ENCODE results near the gene SIMC1.
"Not testable (repeated sequence)": the region's sequence is repeated elsewhere in the genome, so short reads cannot be mapped to it uniquely, and the experiment has no call there.

Gene SIMC1

DNA sequence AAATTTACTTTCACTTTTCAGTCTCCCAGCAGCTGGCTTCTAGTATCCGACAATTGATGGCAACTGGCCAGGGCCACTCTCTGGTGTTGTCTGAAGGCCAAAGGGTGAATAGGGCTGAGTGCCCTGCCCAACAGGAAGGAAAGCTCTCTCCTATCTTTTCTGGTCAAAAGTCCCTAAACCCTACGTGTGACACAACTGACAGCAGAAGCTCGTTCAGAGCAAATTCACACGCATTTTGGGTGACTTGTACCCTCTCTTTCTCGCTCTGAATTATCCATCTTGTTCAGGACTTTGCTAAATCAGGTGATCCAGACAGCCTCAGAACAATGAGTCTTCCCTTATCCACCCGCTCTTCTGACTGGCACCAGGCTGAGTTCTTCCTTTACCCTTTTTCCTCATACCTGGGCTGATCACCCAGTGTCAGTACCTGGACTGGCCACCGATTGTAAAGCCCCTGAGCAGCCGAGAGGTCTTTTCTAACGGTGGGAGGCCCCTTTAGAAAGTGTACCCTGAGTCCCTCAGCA is 21.8 kb upstream of the SIMC1 start:
- not testable (repeated sequence) for DNase-seq

DNA sequence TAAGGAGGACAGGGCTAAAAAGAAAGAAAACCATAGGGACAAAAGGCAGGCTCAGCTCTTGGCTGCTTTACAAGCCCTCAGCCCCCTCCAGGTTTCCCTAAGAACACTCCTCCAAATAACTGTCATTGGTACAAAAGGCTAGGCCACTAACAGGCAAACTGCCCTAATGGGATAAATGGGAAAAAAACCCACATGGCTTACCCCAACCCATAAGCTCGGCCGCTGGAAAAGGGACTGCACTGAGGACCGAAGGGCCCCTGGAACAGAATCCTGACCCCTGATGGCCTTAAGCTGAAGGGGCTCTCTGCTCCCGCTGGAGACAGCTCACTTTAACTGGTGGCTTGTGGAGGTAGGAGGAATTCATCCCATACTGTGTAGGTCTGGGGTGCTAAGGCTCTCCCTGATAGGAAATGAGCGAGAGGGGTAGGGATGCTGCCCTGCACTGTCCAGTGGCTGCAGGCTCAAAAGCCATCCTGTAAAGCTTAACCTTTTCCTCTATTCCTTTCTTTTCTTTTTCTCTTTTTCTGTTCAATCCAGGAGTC is 21.0 kb upstream of the SIMC1 start:
- not testable (repeated sequence) for DNase-seq

DNA sequence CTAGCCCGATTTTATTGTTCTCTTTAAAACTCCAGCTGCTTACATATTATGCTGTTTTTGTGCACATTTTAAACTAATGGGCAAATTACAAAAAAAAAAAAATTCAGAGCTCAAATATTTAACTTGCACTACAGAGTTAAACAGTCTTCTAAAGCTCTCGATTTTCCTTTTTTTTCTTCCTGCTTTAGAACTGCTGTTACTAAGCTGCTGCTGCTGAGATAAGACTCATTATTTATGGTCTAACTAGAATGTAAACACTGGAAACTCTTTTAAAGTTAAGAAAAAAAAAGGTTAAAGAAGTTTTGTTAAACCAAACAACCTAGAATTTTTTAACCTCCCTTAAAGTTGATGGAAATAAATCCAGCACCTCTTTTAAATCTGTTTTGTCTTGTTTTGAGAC is 20.5 kb upstream of the SIMC1 start:
- DNase-seq = not testable (repeated sequence)

DNA sequence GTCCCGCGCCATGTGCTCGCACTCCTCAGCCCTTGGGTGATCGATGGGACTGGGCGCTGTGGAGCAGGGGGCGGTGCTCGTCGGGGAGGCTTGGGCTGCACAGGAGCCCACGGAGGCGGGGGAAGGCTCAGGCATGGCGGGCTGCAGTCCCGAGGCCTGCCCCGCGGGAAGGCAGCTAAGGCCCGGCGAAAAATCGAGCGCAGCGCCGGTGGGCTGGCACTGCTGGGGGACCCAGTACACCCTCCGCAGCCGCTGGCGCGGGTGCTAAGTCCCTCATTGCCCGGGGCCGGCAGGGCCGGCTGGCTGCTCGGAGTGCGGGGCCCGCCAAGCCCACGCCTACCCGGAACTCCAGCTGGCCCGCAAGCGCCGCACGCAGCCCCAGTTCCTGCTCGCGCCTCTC is 16.2 kb upstream of the SIMC1 start:
- DNase-seq = not testable (repeated sequence)

DNA sequence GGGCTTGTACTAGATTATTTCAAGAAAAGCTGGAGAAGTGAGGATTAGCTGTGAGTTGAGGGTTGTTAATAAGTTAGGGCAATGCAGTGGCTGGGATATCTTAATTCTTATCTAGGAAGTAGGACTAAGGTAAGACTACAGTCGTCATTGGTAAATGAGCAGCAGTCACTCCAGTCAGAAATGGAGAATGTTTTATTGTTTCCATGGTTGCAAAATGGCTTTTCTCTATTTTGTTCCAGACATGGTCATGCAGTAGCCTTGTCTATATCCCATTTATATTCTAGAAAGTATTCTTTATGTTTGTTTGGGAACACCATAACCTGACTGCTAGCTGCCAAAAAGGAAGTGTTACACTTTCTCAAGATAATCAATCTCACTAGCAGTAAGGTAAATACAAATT is 9.9 kb upstream of the SIMC1 start:
- not testable (repeated sequence) for DNase-seq

DNA sequence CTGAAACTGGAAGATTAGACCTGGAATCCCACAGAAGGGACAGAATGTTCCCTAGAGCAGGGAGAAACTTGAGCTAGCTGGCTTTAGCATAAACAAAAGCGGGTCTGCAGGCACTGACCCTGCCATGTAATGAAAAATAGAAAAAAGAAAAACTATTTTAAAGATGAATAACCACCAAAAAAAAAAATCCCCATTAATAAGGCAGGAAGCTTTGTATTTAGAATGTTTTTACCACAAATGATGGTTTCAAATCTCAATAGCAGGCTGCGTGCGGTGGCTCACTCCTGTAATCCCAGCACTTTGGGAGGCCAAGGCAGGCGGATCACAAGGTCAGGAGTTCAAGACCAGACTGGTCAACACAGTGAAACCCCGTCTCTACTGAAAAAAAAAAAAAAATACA is 5.0 kb upstream of the SIMC1 start:
- not testable (repeated sequence) for DNase-seq

DNA sequence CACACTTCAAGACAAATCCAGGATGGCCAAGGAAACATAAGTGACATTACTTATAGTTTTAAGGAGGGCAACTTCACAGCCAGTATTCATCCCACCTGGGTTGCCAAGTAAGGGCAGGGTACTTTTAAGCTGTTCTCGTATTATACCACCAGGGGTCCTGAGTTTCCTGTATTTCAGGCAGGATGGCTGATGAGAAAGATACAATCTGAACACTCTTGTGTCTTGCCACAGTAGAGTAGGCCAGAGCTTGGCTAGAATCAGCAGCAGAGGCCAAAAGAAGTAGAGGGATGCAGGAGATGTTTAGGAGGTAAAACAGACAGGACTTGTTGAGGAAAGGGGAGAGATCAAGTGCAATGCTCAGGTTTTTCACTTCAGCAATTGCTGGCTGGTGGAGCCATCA is 3.1 kb upstream of the SIMC1 start:
- DNase-seq = not testable (repeated sequence)

DNA sequence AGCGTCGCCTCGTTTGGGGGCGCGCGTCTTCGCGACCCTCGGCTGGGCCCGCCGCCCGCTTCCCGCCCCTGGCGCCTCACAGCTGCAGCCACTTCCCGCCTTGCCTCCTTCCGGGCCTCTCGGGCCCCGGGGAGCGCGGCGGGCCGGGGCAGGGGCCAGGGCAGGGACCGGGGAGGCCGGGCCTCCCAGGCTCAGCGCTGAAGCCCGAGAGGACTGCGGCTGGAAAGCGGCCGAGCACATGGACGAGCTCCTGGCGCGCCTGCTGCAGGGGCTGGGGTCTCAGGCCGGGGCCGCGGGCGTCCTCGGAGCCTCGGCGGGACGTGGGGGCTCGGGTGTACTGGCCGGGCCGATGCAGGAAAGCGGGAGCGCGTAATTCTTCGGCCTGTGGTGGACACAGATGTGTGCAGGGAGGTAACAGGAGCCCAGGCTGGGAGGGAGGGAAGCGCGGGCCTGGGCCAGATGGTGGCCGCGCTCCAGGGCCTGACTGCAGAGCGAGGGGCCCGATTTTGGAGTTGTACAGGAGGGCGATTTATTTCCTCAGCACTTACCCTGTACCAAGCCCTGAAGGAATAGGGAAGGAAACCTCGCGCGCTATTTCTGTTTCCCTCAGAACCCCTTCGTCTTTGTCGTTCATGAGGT is 540 bp downstream of the SIMC1 start:
- DNase-seq = not testable (repeated sequence)

DNA sequence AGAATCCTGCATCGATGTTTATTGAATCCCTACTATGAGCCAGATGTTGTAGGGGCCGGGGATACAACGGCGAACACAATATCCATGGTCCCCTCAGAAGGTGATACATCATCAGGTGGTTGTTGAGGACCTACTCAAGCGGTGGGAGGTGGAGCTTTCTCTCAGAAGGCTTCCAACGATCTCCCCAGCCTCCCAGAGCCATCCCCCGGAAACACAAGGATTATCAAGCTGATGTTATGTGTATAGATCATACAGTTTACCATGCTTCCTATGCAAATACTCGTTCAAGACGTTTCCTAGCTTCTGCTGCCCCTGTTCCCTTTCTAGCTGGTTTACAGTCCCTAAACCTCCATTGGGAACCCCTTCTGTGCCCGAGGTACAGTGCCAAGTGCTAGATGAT is 1.1 kb downstream of the SIMC1 start:
- not testable (repeated sequence) for DNase-seq

DNA sequence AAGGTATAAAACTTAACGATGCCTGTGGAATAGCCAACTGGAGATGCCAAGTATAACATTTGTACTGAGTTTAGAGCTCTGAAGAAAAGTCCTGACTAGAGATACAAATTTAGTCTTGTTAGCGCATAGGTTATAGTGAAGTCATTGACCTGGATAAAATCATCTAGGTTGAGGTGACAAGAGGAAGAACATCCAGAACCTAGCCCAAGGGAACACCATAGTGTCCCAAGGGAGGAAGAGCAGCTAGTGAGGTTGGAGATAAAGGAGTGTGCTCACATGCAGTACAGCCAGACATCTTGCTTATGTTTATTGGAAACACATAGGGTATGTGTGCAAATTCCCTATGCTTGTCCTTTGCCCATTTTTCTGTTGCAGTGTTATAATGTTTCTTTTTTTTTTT is 6.1 kb downstream of the SIMC1 start:
- DNase-seq = not testable (repeated sequence)

DNA sequence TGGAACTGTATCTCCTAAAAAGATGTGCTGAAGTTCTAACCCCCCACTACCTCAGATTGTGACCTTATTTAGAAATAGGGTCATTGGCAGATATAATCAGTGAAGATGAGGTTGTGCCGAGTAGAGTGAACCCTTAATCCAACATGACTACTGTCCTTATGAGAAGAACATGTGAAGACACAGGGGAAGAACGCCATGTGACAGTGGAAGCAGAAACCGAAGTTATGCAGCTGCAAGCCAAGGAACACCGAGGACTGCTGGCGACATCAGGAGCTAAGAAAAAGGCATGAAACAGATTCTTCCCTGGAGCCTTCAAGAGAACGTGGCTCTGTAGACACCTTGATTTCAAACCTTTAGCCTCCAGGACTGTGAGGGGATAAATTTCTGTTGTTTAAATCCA is 6.8 kb downstream of the SIMC1 start:
- DNase-seq = not testable (repeated sequence)

DNA sequence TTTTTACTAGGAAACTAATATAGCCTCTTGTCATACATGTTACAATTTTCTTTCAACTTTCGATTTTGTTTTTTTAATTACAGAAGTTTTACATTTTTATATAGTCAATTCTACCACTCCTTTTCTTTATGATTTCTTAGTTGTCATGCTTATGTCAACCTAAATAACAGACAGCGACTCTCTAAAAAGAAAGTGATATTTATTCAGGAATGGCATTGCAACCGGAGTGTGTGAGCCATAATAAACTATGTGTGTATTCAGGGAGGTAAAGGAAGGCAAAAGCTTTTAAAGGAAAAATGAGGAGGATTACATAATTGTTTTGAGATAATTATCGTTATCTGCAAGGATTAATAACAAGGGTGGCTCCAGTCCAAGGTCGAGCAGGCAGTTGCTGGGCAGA is 7.3 kb downstream of the SIMC1 start:
- DNase-seq = not testable (repeated sequence)

DNA sequence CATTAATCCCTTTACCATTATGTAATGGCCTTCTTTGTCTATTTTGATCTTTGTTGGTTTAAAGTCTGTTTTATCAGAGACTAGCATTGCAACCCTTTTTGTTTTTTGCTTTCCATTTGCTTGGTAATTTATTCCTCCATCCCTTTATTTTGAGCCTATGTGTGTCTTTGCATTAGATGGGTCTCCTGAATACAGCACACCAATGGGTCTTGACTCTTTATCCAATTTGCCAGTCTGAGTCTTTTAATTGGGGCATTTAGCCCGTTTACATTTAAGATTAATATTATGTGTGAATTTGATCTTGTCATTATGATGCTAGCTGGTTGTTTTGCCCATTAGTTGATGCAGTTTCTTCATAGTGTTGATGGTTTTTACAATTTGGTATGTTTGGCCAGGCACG is 12.5 kb downstream of the SIMC1 start:
- DNase-seq = not testable (repeated sequence)

DNA sequence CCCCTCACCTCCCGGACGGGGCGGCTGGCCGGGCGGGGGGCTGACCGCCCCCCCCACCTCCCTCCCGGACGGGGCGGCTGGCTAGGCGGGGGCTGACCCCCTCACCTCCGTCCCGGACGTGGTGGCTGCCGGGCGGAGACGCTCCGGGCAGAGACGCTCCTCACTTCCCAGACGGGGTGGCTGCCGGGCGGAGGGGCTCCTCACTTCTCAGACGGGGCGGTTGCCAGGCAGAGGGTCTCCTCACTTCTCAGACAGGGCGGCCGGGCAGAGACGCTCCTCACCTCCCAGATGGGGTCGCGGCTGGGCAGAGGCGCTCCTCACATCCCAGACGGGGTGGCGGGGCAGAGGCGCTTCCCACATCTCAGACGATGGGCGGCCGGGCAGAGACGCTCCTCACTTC is 13.9 kb downstream of the SIMC1 start:
- not testable (repeated sequence) for DNase-seq

DNA sequence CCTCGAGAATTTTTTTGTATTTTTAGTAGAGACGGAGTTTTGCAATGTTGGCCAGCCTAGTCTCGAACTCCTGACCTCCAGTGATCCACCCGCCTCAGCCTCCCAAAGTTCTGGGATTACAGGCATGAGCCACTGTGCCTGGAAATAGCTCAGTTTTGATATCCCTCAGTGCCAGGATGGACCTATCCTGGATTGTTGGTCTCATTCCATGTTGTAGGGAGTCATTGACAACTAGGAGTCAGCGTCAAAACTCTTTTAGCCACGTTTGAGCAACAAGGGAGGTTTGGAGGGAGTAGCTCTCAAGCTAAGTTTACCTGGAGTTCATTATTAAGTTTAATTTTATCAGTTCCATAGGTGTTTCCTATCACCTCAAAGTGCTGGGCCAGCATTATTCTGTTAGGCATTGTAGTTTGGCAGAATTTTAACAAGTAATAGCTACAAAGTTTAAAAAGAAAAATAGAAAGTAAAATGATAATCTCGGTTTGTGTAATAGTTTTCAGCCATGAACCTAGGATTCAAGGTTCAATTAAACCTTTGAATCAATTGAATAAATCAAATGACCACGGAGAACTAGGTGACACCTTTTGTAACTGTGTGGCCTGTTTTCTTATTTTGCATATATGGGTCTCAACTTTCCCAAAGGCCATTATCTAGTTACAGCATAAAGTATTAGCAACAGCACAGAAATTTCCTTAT is 15.3 kb downstream of the SIMC1 start:
- not testable (repeated sequence) for DNase-seq

DNA sequence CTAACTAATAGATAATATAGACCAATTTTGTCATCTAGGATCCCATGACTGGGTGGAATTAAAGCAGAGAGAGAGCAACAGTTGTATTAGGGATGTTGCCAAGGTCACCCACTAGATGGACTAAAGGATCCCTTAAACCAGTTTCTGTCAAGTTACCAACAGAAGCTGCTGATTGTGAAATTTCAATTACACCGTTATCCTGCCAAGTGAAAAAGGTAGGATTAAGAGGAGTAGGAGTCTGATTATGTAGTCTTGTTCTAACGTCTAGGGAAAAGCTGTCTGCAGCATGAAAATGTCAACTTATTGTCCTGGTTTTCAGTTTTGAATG is 15.8 kb downstream of the SIMC1 start:
- not testable (repeated sequence) for DNase-seq

DNA sequence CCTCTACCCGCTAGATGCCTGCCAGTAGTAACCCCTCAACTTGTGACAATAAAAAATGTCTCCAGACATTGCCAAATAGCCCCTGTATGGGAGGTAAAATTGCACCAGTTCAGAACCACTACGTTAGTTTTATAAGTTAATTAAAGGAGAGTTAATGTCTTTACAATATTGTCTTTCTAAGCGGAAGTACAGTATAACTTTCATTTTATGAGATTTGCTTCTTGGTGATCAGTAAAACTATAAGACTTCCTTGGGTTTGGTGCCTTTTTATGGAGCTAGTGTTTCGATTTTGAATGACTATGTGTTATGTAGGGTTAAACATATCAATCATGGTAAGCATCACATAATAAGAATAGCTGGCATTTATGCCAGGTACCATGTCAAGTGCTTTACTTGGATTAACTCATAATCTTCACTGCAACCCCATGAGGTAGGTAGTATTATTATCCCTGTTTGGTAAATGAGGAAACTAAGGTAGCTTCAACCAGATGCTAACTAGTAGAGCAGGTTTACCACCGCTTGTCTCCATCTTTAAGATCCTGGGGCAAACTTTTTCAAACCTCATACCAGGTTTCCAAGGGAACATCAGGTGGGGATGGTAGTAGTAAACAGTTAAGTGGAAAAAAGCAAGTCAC is 19.8 kb downstream of the SIMC1 start:
- DNase-seq = not testable (repeated sequence)

DNA sequence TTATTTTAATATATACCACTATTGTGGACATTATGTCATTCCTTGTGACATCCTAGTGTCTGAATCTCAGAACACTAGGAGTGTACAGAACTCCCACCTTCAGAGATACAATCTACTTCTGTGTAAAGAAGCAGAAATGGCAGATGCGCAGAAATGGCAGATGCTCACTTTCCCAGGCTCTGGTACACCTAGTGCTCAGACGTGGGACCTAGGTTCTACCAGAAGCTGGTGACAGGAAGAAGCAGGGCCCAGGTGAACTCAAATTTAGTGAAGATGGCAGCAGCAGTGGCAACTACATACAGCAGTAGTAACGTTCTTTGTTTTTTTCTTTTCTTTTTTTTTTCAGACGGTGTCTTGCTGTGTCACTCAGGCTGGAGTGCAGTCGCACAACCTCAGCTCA is 22.5 kb downstream of the SIMC1 start:
- not testable (repeated sequence) for DNase-seq

DNA sequence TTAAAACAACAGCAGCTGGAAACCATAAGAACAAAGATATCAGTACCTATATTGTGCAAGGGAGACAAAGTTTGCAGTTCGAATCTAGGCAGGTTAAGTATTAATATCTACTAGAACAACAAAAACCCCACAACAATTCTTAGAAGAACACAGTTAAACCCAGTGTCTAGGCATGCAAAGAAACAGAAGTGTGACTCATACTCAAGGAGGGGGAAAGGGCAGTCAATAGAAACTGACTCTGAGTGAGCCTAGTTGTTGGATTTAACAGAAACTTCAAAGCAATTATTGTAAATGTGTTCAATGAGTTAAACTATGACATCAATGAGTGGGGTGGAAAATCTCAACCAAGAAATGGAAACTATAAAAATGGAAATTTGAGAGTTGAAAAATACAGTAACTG is 28.2 kb downstream of the SIMC1 start:
- not testable (repeated sequence) for DNase-seq

DNA sequence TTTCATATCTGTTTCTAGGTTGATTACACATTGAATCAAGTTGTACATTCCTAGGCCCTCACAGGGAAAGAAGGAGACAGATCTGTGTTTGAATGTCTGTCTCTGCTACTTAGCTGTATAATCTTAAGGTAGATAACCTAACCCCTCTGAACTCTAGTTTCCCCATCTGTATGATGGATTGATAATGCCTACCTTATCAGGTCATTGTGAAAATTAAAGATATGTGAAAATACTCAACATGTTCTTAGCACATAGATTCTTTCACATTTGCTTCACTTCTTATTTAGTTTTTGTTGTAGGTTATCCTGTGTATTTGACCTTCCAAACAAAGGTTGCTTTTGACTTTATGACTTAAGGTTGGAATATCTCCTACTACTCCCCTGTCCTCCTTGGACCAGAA is 50.8 kb downstream of the SIMC1 start:
- not testable (repeated sequence) for DNase-seq

DNA sequence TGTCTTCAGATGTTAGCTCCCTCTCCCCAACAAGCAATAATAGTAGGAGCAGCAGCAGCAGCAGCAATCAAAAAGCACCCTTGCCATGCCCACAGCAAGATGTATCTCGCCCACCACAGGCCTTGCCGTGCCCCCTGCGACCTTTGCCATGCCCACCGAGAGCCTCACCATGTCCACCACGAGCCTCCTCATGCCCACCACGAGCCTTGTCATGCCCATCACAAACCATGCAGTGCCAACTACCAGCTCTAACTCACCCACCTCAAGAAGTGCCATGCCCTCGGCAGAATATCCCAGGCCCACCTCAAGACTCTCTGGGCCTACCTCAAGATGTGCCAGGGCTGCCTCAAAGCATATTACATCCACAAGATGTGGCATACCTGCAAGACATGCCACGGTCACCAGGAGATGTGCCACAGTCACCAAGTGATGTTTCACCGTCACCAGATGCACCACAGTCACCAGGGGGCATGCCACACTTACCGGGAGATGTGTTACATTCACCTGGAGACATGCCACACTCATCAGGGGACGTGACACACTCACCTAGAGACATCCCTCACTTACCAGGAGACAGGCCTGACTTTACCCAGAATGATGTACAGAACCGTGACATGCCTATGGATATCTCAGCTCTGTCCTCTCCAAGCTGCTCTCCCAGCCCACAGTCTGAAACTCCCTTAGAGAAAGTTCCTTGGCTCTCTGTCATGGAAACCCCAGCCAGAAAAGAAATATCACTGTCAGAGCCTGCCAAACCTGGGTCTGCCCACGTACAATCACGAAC is 52.0 kb downstream of the SIMC1 start:
- not testable (repeated sequence) for DNase-seq

DNA sequence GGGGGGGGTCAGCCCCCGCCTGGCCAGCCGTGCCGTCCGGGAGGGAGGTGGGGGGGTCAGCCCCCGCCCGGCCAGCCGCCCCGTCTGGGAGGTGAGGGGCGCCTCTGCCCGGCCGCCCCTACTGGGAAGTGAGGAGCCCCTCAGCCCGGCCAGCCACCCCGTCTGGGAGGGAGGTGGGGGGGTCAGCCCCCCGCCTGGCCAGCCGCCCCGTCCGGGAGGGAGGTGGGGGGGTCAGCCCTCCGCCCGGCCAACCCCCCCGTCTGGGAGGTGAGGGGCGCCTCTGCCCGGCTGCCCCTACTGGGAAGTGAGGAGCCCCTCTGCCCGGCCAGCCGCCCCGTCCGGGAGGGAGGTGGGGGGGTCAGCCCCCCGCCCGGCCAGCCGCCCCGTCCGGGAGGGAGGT is 67.1 kb downstream of the SIMC1 start:
- not testable (repeated sequence) for DNase-seq
